ENCODE measurements around the gene PACSIN1. TPM values are rescaled to one million over a fixed set of nuclear protein-coding genes. Genes with fewer than 3 reads are reported as not detected.

The PACSIN1 gene
- total RNA-seq, 2 donors from 2014 or later = 5.6 to 6.3 TPM

DNA sequence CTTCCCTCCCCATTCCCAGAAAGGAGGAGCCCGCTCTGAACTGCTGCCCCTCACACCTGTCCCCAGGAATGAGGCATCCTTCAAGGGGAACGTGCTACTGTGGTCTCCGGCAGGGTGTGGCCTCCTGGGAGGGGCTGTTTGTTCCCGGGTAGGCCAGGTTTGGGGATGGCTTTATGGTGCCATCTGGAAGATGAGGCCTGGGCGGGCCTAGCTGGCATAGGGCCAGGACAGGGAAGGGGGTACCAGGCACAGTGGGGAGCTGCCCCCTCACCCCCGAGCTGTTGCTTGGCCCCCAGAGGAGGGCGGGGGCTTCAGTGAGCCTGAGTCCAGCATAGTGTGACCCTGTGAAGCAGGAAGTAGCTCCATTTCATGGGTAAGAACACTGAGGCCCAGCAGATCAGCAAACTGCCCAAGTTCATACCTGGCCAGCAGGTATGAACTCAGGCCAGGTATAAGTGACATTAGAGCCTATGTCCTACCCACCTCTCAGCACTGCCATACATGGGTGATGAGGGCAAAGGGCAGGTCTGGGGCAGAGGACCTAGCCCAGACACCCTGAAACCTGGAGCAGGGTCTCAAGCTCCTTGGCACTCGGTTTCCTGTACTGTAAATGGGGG lies 107.8 kb downstream of the PACSIN1 start:
- DNase-seq (ENCODE audit: low spot score) = no peak
- Histone ChIP-seq H3K4me1 (no peaks in the 10 kb centered on the region), H3K36me3 (no peaks in the 10 kb centered on the region), H3K4me3 (no peak overlapping the region), H3K9me3 (no peaks in the 10 kb centered on the region), H3K27ac (no peak overlapping the region), H3K27me3 (no peaks in the 10 kb centered on the region)
- TF ChIP-seq, protein P1, sequence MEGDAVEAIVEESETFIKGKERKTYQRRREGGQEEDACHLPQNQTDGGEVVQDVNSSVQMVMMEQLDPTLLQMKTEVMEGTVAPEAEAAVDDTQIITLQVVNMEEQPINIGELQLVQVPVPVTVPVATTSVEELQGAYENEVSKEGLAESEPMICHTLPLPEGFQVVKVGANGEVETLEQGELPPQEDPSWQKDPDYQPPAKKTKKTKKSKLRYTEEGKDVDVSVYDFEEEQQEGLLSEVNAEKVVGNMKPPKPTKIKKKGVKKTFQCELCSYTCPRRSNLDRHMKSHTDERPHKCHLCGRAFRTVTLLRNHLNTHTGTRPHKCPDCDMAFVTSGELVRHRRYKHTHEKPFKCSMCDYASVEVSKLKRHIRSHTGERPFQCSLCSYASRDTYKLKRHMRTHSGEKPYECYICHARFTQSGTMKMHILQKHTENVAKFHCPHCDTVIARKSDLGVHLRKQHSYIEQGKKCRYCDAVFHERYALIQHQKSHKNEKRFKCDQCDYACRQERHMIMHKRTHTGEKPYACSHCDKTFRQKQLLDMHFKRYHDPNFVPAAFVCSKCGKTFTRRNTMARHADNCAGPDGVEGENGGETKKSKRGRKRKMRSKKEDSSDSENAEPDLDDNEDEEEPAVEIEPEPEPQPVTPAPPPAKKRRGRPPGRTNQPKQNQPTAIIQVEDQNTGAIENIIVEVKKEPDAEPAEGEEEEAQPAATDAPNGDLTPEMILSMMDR (IDR thresholded peaks at IDR 0.05) = no peak

DNA sequence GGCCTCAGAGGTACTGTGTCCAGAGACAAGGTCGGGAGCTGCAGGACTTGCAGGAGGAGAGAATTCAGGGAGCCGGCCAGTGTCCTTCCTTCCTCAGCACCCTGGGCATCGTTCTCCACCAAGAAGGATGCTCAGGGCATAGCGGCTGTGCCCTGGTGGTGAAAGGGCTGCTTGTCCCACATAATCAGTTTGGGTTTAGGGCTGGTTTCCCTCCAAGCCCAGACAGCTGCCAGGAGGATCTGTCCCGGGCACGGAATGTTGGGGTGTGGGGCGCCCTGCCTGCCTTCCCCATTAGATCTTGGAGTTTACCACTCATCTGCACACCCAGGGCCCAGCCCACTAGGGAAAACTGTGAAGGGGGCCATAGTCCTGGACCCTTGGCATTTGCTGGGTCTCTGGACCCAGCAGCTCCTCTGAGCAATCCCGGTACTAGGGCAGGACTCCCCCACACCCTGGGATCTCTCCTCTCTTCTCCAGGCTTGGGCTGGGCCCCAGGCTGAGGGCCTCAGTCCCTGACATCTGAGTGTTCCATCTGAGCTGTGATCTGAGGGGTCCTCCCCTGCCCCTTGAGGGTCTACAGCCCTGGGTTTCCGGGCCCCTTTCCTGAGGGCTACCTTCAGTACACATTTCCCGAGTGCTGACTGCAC lies 108.9 kb downstream of the PACSIN1 start:
- Histone ChIP-seq H3K4me1 (no peaks in the 10 kb centered on the region), H3K9me3 (no peaks in the 10 kb centered on the region), H3K27ac (no peak overlapping the region), H3K4me3 (no peak overlapping the region), H3K36me3 (no peaks in the 10 kb centered on the region), H3K27me3 (no peaks in the 10 kb centered on the region)
- TF ChIP-seq, protein P1 (IDR thresholded peaks at IDR 0.05) = no peak
- DNase-seq (ENCODE audit: low spot score) = no peak

DNA sequence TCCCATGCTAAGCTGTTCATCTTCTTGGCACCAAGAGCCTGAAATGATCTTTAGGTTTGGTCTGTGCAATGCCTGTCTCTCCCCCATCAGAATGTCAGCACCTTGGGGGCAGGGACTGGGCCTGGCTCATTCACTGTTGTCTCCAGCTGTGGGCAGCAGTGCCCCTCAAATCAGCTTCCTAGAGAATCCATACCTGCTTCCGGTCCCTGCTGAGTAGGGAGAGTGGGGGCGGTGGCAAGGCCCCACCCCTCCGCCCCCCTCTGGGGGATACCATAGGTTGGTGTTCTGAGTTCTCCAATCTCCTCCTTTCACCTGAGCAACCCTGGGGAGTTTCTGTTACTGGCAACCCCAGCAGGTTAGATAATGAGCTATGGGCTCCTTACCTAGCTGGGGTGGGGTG lies 109.5 kb downstream of the PACSIN1 start:
- H3K27me3 ChIP-seq = no peaks in the 10 kb centered on the region
- TF ChIP-seq, protein P1 (IDR thresholded peaks at IDR 0.05) = no peak
- no peak for DNase-seq (ENCODE audit: low spot score)
- H3K36me3 ChIP-seq = no peaks in the 10 kb centered on the region
- H3K4me3 ChIP-seq = no peak overlapping the region
- no peaks in the 10 kb centered on the region for H3K4me1 ChIP-seq
- no peak overlapping the region for H3K27ac ChIP-seq
- H3K9me3 ChIP-seq = no peaks in the 10 kb centered on the region

DNA sequence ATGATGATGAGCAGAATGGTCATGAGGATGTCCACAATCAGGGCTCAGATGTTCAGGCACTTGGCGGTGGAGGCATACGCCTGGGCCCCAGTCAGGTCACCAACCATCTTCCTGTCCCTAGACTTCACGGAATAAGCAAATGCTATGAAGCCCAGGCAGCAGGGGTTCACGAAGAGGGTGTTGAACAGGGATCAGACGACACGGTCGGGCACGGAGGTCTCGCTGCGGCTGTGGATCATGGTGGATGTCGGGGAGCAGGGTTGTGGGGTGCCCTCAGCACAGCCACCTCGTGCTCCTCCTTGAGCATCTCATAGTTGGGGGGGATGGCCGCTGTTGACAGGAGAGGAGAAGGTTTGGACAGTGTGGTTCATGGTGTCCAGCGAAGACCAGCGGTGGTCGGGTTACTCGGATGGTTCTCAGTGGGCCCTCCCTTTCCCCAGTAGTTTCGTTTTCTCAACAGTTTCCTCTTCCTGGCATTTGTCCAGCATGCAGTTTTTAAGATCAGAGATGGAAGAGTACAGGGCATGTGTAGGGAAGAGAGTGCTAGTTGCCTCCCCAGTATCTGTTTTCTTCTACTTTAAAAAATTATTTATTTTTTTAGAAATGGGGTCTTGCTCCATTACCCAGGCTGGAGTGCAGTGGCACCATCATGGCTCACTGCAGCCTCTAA lies 110.5 kb downstream of the PACSIN1 start:
- H3K36me3 ChIP-seq = no peaks in the 10 kb centered on the region
- H3K4me1 ChIP-seq = no peaks in the 10 kb centered on the region
- no peak for DNase-seq (ENCODE audit: low spot score)
- TF ChIP-seq, protein P1 (IDR thresholded peaks at IDR 0.05) = no peak
- H3K4me3 ChIP-seq = no peak overlapping the region
- no peaks in the 10 kb centered on the region for H3K9me3 ChIP-seq
- no peaks in the 10 kb centered on the region for H3K27me3 ChIP-seq
- H3K27ac ChIP-seq = no peak overlapping the region

DNA sequence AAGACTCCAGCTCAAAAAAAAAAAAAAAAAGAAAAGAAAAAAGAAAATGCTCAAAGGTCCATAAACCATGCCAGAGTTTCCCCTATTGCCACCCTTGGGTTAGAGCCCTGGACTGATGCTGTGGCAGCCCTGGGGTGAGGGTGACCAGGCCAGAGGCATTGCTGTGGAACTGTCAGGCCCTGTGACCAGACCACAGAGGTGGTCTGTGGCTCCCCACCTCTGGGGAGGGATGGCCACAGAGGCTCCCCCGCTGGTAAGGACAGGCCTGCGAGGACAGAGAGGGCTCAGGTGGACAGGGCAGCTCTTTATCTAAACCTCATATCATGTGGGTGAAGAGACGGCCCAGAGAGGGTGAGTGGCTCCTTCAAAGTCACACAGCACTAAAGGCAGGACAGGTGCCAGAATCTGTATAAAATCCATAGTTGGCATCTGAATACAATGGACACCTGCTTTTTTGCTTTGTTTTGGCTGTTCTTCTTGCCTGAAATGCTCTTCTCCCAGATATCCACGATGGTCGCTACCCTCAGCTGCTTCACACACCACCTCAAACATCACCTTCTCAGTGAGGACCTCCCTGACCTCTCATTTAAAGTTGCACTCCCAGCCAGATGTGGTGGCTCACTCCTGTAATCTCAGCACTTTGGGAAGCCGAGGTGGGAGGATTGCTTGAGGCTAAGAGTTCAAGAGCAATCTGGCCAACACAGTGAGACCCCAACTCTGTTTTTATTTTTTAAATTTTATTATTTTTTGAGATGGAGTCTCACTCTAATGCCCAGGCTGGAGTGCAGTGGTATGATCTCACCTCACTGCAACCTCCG lies 112.8 kb downstream of the PACSIN1 start:
- no peak for DNase-seq (ENCODE audit: low spot score)
- H3K4me1 ChIP-seq = no peaks in the 10 kb centered on the region
- H3K27ac ChIP-seq = no peak overlapping the region
- no peaks in the 10 kb centered on the region for H3K36me3 ChIP-seq
- TF ChIP-seq, protein P1 (IDR thresholded peaks at IDR 0.05) = no peak
- no peaks in the 10 kb centered on the region for H3K9me3 ChIP-seq
- no peak overlapping the region for H3K4me3 ChIP-seq
- no peaks in the 10 kb centered on the region for H3K27me3 ChIP-seq
